ENCODE results near the gene TAGLN3. TPM values are rescaled to one million over a fixed set of nuclear protein-coding genes. Genes with fewer than 3 reads are reported as not detected.

Gene TAGLN3
- total RNA-seq, 1 donor from 2014 or later: 1.8 TPM

DNA sequence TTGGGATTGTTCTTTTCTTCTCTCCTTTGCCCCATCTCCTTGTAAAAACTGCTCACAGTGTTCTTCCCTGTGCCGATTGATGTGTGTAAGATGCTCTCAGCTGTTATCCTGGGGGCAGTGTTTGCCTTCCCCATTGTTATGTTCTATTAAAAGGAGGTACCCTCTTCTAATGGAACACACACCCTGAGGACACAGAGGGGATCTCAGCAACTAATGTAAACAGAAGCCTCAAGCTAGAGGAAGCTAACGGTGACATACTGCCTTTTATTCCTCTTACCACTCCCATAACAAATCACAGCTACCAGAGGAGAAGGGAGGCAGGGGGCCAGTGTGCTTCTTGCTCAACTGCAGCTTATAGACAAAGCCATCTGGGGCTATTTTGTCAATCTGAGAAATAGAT lies 2.2 kb downstream of the TAGLN3 start:
- TF ChIP-seq CTCF (IDR thresholded peaks at IDR 0.05; ENCODE audit: insufficient read depth, low read length, severe bottlenecking): no peak
- H3K27me3 ChIP-seq (ENCODE audit: control insufficient read depth, insufficient read depth, low read length): no peaks in the 10 kb centered on the region
- DNase-seq (ENCODE audit: low read depth): no peak
- H3K36me3 ChIP-seq (ENCODE audit: control insufficient read depth, insufficient read depth, low read length): no peaks in the 10 kb centered on the region
- no peak overlapping the region for H3K4me3 ChIP-seq (ENCODE audit: low read depth, low read length)
- no peak for FAIRE-seq

GRCh38 chr3:112001526-112001925 lies 2.8 kb downstream of the TAGLN3 start:
- FAIRE-seq (peak; percentile 64), DNase-seq (ENCODE audit: low read depth) (no peak)
- Histone ChIP-seq H3K36me3 (ENCODE audit: control insufficient read depth, insufficient read depth, low read length) (no peaks in the 10 kb centered on the region), H3K4me3 (ENCODE audit: low read depth, low read length) (no peak overlapping the region), H3K27me3 (ENCODE audit: control insufficient read depth, insufficient read depth, low read length) (no peaks in the 10 kb centered on the region)
- no peak for TF ChIP-seq CTCF (IDR thresholded peaks at IDR 0.05; ENCODE audit: insufficient read depth, low read length, severe bottlenecking)

DNA sequence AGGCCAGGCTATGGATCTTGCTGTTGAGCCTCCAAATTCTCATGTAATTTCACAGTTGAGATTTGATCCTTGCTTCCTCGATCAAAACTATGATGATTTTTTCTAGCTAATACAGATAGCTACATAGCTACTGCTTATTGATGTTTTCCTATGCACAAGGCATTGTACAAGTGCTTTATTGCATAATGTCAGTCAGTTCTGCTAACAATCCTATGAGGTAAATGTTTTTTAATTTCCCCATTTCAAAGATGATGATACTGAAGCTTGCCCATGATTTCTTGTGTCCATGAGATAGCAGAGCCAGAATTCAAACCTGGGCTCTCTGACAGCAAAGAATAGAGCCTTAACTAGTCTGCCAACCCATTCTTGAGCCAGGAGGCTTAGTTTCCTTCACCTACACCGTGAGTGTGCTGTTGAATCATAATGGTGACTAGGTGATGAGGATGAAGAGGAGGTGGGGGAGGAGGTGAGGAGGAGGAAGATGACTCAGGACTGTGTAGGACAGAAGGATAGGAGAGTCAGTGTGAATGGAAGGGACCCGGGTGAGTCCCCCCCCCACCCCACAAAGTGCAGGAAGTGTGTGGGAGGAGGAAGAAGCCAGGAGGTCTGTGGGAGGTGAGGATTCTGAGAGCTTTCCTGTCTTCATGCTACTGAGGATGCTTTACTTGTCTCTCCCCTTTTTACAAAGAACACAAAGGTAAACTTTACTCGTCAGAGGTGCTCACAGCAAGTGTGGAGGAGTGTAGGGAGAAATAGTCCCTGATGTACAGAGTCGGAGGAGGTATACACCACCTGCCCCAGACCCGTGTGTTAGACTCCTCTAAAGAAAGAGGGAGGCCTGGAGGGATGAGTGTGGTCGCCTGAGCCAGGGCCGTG lies 3.6 kb downstream of the TAGLN3 start:
- H3K27me3 ChIP-seq (ENCODE audit: control insufficient read depth, insufficient read depth, low read length): no peaks in the 10 kb centered on the region
- H3K4me3 ChIP-seq (ENCODE audit: low read depth, low read length): no peak overlapping the region
- DNase-seq (ENCODE audit: low read depth): peak; percentile 98
- FAIRE-seq: peak; percentile 62
- no peak for TF ChIP-seq CTCF (IDR thresholded peaks at IDR 0.05; ENCODE audit: insufficient read depth, low read length, severe bottlenecking)
- no peaks in the 10 kb centered on the region for H3K36me3 ChIP-seq (ENCODE audit: control insufficient read depth, insufficient read depth, low read length)

- no peaks in the 10 kb centered on the region for H3K36me3 ChIP-seq (ENCODE audit: control insufficient read depth, insufficient read depth, low read length)
- DNase-seq (ENCODE audit: low read depth): peak; percentile 74
- H3K27me3 ChIP-seq (ENCODE audit: control insufficient read depth, insufficient read depth, low read length): no peaks in the 10 kb centered on the region
- H3K4me3 ChIP-seq (ENCODE audit: low read depth, low read length): no peak overlapping the region
- no peak for TF ChIP-seq CTCF (IDR thresholded peaks at IDR 0.05; ENCODE audit: insufficient read depth, low read length, severe bottlenecking)
- FAIRE-seq: peak; percentile 40
Observed at GRCh38 chr3:112003321-112004080, 4.8 kb downstream of the TAGLN3 start.

- FAIRE-seq (no peak), DNase-seq (ENCODE audit: low read depth) (peak; percentile 75)
- no peak overlapping the region for H3K4me3 ChIP-seq (ENCODE audit: low read depth, low read length)
Observed at GRCh38 chr3:112004187-112004586, 5.5 kb downstream of the TAGLN3 start.

More at GRCh38 chr3:112004187-112004586, 5.5 kb downstream of the TAGLN3 start:
- no peaks in the 10 kb centered on the region for H3K27me3 ChIP-seq (ENCODE audit: control insufficient read depth, insufficient read depth, low read length)
- TF ChIP-seq CTCF (IDR thresholded peaks at IDR 0.05; ENCODE audit: insufficient read depth, low read length, severe bottlenecking): no peak
- H3K36me3 ChIP-seq (ENCODE audit: control insufficient read depth, insufficient read depth, low read length): no peaks in the 10 kb centered on the region

Data from bronchial epithelial cell (primary cell).